Endodermal cell (in vitro differentiated cells): ENCODE measurements around the gene C22orf23. TPM values are rescaled to one million over a fixed set of nuclear protein-coding genes. Genes with fewer than 3 reads are reported as not detected.

Source experiments
- DNase-seq: peaks from one replicate; pipeline ENCODE4 v3.0.0-alpha.2; 2017
- H3K27ac ChIP-seq: 2 replicates; pipeline ENCODE4 v1.5.1; 2013; ENCODE audit warnings: mild to moderate bottlenecking, low read depth, low read length, moderate library complexity
- H3K27me3 ChIP-seq: 2 replicates; pipeline ENCODE4 v1.6.1; 2013; ENCODE audit warnings: mild to moderate bottlenecking, low read length, moderate library complexity; ENCODE audit not compliant: insufficient read depth, control insufficient read depth, poor library complexity, severe bottlenecking
- H3K36me3 ChIP-seq: 2 replicates; pipeline ENCODE4 v1.7.0; 2013; ENCODE audit warnings: mild to moderate bottlenecking, low read length, moderate library complexity; ENCODE audit not compliant: control insufficient read depth, insufficient read depth
- H3K4me1 ChIP-seq: one replicate; pipeline ENCODE4 v1.7.0; 2013; ENCODE audit warnings: low read length; ENCODE audit not compliant: control insufficient read depth, insufficient read depth
- H3K4me3 ChIP-seq: 2 replicates; pipeline ENCODE4 v1.5.1; 2013; ENCODE audit warnings: mild to moderate bottlenecking, low read length, moderate library complexity
- H3K9ac ChIP-seq: 2 replicates; pipeline ENCODE4 v1.6.1; 2013; ENCODE audit warnings: mild to moderate bottlenecking, low read length, moderate library complexity; ENCODE audit not compliant: poor library complexity, severe bottlenecking; ENCODE audit errors: extremely low read depth
- H3K9me3 ChIP-seq: 2 replicates; pipeline ENCODE4 v1.6.1; 2013; ENCODE audit warnings: mild to moderate bottlenecking, low read length, moderate library complexity; ENCODE audit not compliant: control insufficient read depth
- H3K27ac Mint-ChIP-seq: 2 replicates; pipeline ENCODE4 v1.8.0; 2020; ENCODE audit warnings: mixed read lengths
- H3K27me3 Mint-ChIP-seq: 2 replicates; pipeline ENCODE4 v1.8.0; 2021; ENCODE audit warnings: mild to moderate bottlenecking, mixed read lengths; ENCODE audit not compliant: insufficient read depth
- H3K36me3 Mint-ChIP-seq: 2 replicates; pipeline ENCODE4 v1.8.0; 2020; ENCODE audit warnings: low read depth, mixed read lengths
- H3K4me1 Mint-ChIP-seq: 2 replicates; pipeline ENCODE4 v1.8.0; 2020; ENCODE audit warnings: mixed read lengths
- H3K4me3 Mint-ChIP-seq: 2 replicates; pipeline ENCODE4 v1.8.0; 2020; ENCODE audit warnings: mild to moderate bottlenecking, moderate library complexity, mixed read lengths
- H3K9me3 Mint-ChIP-seq: 2 replicates; pipeline ENCODE4 v1.8.0; 2020; ENCODE audit warnings: mild to moderate bottlenecking, mixed read lengths
- WGBS, 2 experiments: methylation state at CpG; one replicate each; pipeline versions ENCODE4 v1.1.5 to v1.1.7; 2013; ENCODE audit warnings: missing lambda C conversion rate in 2 of 2, mixed read lengths in 1 of 2; ENCODE audit not compliant: insufficient coverage in 1 of 2, insufficient read length in 1 of 2; 5-methylcytosine and 5-hydroxymethylcytosine counted together
- total RNA-seq, 2 donors: library from RNA; stranded (reverse); fragmentation: NEBNext Ultra II Directional in 1 of 2; extraction: Animal tissue kit (Norgen Biotek cat#: 25700) in 1 of 2; gene quantifications; 2 replicates in 1 of 2; 3 replicates in 1 of 2; pipeline ENCODE4 v1.2.1, GENCODE V29; 2021
- TF ChIP-seq, protein P1 (sequence below): fragments of 200-600 bp; sonication (generic); conservative IDR thresholded peaks from 2 replicates; pipeline ENCODE4 v1.5.0; 2021; ENCODE audit warnings: antibody characterized with exemption, mild to moderate bottlenecking

C22orf23 gene
- total RNA-seq, 2 donors from 2014 or later: 0.29 to 0.44 TPM

DNA sequence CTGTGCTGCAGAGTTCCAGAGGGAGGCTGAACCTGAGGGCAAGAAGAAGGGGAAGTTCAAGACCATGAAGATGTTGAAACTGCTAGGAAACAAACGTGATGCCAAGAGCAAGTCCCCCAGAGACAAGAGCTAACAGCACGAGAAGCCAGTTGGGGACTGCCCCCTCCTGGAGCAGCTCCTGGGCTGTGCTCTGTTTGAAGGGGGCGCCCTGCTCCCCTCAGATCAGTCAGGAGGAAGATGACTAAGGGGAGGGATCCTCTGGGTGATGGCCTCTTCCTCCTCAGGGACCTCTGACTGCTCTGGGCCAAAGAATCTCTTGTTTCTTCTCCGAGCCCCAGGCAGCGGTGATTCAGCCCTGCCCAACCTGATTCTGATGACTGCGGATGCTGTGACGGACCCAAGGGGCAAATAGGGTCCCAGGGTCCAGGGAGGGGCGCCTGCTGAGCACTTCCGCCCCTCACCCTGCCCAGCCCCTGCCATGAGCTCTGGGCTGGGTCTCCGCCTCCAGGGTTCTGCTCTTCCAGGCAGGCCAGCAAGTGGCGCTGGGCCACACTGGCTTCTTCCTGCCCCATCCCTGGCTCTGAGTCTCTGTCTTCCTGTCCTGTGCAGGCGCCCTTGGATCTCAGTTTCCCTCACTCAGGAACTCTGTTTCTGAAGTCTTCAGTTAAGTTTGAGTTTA is 12.6 kb downstream of the C22orf23 start:
- Mint-ChIP-seq H3K27me3 (no peaks in the 10 kb centered on the region), H3K27ac (no peak overlapping the region)
- WGBS, 2 experiments: 87 to 96% methylated on average over 6 to 12 of the region's 12 CpGs

GRCh38 chr22:37933711-37934376 is 19.6 kb downstream of the C22orf23 start:
- TF ChIP-seq, protein P1, sequence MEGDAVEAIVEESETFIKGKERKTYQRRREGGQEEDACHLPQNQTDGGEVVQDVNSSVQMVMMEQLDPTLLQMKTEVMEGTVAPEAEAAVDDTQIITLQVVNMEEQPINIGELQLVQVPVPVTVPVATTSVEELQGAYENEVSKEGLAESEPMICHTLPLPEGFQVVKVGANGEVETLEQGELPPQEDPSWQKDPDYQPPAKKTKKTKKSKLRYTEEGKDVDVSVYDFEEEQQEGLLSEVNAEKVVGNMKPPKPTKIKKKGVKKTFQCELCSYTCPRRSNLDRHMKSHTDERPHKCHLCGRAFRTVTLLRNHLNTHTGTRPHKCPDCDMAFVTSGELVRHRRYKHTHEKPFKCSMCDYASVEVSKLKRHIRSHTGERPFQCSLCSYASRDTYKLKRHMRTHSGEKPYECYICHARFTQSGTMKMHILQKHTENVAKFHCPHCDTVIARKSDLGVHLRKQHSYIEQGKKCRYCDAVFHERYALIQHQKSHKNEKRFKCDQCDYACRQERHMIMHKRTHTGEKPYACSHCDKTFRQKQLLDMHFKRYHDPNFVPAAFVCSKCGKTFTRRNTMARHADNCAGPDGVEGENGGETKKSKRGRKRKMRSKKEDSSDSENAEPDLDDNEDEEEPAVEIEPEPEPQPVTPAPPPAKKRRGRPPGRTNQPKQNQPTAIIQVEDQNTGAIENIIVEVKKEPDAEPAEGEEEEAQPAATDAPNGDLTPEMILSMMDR: peak; percentile 98
- peaks cover 30% of the 10 kb centered on the region for H3K36me3 ChIP-seq
- Mint-ChIP-seq H3K9me3 (no peaks in the 10 kb centered on the region), H3K27ac (peak overlapping the region; percentile 74), H3K36me3 (peaks cover 46% of the 10 kb centered on the region), H3K4me3 (no peak overlapping the region), H3K4me1 (peaks cover 5% of the 10 kb centered on the region), H3K27me3 (peaks cover 24% of the 10 kb centered on the region)
- H3K27ac ChIP-seq: no peak overlapping the region
- WGBS, 2 experiments: 5 to 25% methylated on average over 8 to 13 of the region's 13 CpGs
- H3K9me3 ChIP-seq: no peaks in the 10 kb centered on the region
- H3K9ac ChIP-seq: no peak overlapping the region
- no peaks in the 10 kb centered on the region for H3K4me1 ChIP-seq
- H3K4me3 ChIP-seq: no peak overlapping the region
- peaks cover 42% of the 10 kb centered on the region for H3K27me3 ChIP-seq
- DNase-seq: peak; percentile 99

More for the DNA sequence above, 12.6 kb downstream of the C22orf23 start:
- no peaks in the 10 kb centered on the region for H3K9me3 ChIP-seq
- H3K36me3 ChIP-seq: peaks cover 21% of the 10 kb centered on the region
- H3K4me3 ChIP-seq: no peak overlapping the region
- H3K4me1 Mint-ChIP-seq: no peaks in the 10 kb centered on the region
- no peak overlapping the region for H3K4me3 Mint-ChIP-seq
- H3K27ac ChIP-seq: no peak overlapping the region
- TF ChIP-seq, protein P1: no peak
- no peak for DNase-seq
- no peak overlapping the region for H3K9ac ChIP-seq
- no peaks in the 10 kb centered on the region for H3K9me3 Mint-ChIP-seq
- peaks cover 33% of the 10 kb centered on the region for H3K36me3 Mint-ChIP-seq
- no peaks in the 10 kb centered on the region for H3K27me3 ChIP-seq
- H3K4me1 ChIP-seq: no peaks in the 10 kb centered on the region

GRCh38 chr22:37932821-37933578 is 20.4 kb downstream of the C22orf23 start:
- Histone ChIP-seq H3K9ac (no peak overlapping the region), H3K27me3 (peaks cover 47% of the 10 kb centered on the region), H3K4me1 (no peaks in the 10 kb centered on the region), H3K36me3 (peaks cover 29% of the 10 kb centered on the region), H3K4me3 (no peak overlapping the region), H3K27ac (no peak overlapping the region), H3K9me3 (no peaks in the 10 kb centered on the region)
- peaks cover 30% of the 10 kb centered on the region for H3K27me3 Mint-ChIP-seq
- H3K36me3 Mint-ChIP-seq: peaks cover 51% of the 10 kb centered on the region
- WGBS, 2 experiments: 93 to 99% methylated on average over 17 to 21 of the region's 21 CpGs
- TF ChIP-seq, protein P1: no peak
- no peaks in the 10 kb centered on the region for H3K9me3 Mint-ChIP-seq
- DNase-seq: no peak
- H3K4me1 Mint-ChIP-seq: peaks cover 5% of the 10 kb centered on the region
- no peak overlapping the region for H3K4me3 Mint-ChIP-seq
- peak overlapping the region; percentile 74 for H3K27ac Mint-ChIP-seq
